Heart left ventricle (tissue), 16 donors: Measurements from ENCODE around the gene PROZ. TPM values are rescaled to one million over a fixed set of nuclear protein-coding genes. Genes with fewer than 3 reads are reported as not detected.

Experiments used
- ATAC-seq, 4 donors: fragments of 200-7000 bp; cut with Tn5 transposase; one replicate each; pipeline ENCODE4 v1.9.1; 2020 to 2022; ENCODE audit warnings: moderate library complexity in 4 of 4, mild to moderate bottlenecking in 3 of 4, moderate number of reproducible peaks in 1 of 4
- DNase-seq, 5 donors: peaks; one replicate each; pipeline ENCODE4 v3.0.0-alpha.2; 2020
- H3K27ac ChIP-seq, 12 donors: fragments of 200-600 bp; sonication (generic) in 4 of 12; one replicate each; pipeline versions ENCODE4 v1.5.0 to v1.8.0; 2016 to 2022; ENCODE audit warnings: mild to moderate bottlenecking in 2 of 12
- H3K27me3 ChIP-seq, 9 donors: fragments of 200-600 bp; sonication (generic) in 2 of 9; one replicate each; pipeline versions ENCODE4 v1.5.1 to v1.8.0; 2016 to 2022; ENCODE audit warnings: mild to moderate bottlenecking in 3 of 9
- H3K36me3 ChIP-seq, 9 donors: fragments of 200-600 bp; sonication (generic) in 2 of 9; one replicate each; pipeline versions ENCODE4 v1.5.0 to v1.8.0; 2018 to 2022; ENCODE audit warnings: mild to moderate bottlenecking in 2 of 9
- H3K4me1 ChIP-seq, 12 donors: fragments of 200-600 bp; sonication (generic) in 4 of 12; one replicate each; pipeline versions ENCODE4 v1.5.0 to v1.8.0; 2016 to 2022; ENCODE audit warnings: mild to moderate bottlenecking in 3 of 12
- H3K4me3 ChIP-seq, 12 donors: fragments of 200-600 bp; sonication (generic) in 4 of 12; one replicate each; pipeline versions ENCODE4 v1.5.0 to v1.8.0; 2017 to 2022; ENCODE audit warnings: mild to moderate bottlenecking in 9 of 12, moderate library complexity in 4 of 12
- H3K9me3 ChIP-seq, 12 donors: fragments of 200-600 bp; sonication (generic) in 4 of 12; one replicate each; pipeline versions ENCODE4 v1.5.0 to v1.8.0; 2016 to 2022; ENCODE audit warnings: mild to moderate bottlenecking in 1 of 12
- POLR2A ChIP-seq, 2 donors: fragments of 450-650 bp; IDR thresholded peaks; one replicate each; pipeline ENCODE4 v1.6.1; 2017; ENCODE audit warnings: antibody characterized with exemption in 2 of 2, mild to moderate bottlenecking in 2 of 2, moderate library complexity in 2 of 2
- WGBS, 4 donors: extraction: QIAGEN DNeasy Blood & Tissue Kit in 2 of 4; methylation state at CpG; one replicate each; pipeline versions ENCODE4 v1.1.5 to v1.1.7; 2013 to 2018; 5-methylcytosine and 5-hydroxymethylcytosine counted together
- intact Hi-C, 10 donors: fragments of 100-400 bp; cut with DNase I; formaldehyde crosslinking; loops; one replicate each; pipeline versions ENCODE4 v1.11.1 to v1.14.2; 2022
- polyA plus RNA-seq, 2 donors: library from polyadenylated mRNA; stranded (reverse); fragments of 200-250 nt; gene quantifications; one replicate each; pipeline ENCODE4 v1.2.3, GENCODE V29; 2013
- total RNA-seq, 9 donors: library from RNA; depleted of rRNA in 2 of 9; stranded (reverse); fragments of >200 nt in 2 of 9; fragmentation: NEBNext Ultra II Directional in 3 of 9; extraction: Animal tissue kit (Norgen Biotek cat#: 25700) in 3 of 9; gene quantifications; one replicate each; pipeline versions ENCODE4 v1.1.0 to v1.2.4, GENCODE V29; 2016 to 2023
- TF ChIP-seq, protein P1 (sequence below), 12 donors: fragments of 200-600 bp; sonication (generic) in 4 of 12; IDR thresholded peaks; one replicate each; pipeline versions ENCODE4 v1.5.0 to v1.8.0; 2018 to 2022; ENCODE audit warnings: antibody characterized with exemption in 12 of 12, mild to moderate bottlenecking in 5 of 12
- donor health status: ischemic (EF 13 %, LVEDD 7.1; RV severe dilation, severe dysfunction).
- donor health status: healthy with polysubstance abuse.
- donor health status: DM: no; HTN: yes; CAD: no.
- donor health status: DM: no; HTN: no; CAD: no.
- donor health status: ischemic (EF 25% LVEDD 6.9; RV normal size, moderate dysfunction).
- donor health status: ischemic (EF 25% LVEDD 5.7; RV mildly dilated, moderate dysfunction).
- donor health status: healthy.
- donor health status: DM: yes; HTN: yes; CAD: no.
- donor health status: ischemic (EF 35%, LVEDD 5.7; RV mildly dilated, moderate dysfunction).
- donor health status: nonischemic (EF 11% LVEDD 7.7; RV severe dilation, severe dysfunction).
- donor health status: DM: yes; HTN: yes; CAD: no.
- donor health status: PGD.
- donor health status: ischemic (EF 29% LVEDD 5.4; RV normal size, mild dysfunction).
- donor health status: nonischemic (EF 23%, LVEDD 6.1; RV moderate dilation, normal function).

Gene PROZ
- total and polyA plus RNA-seq, 11 donors = not detected

DNA sequence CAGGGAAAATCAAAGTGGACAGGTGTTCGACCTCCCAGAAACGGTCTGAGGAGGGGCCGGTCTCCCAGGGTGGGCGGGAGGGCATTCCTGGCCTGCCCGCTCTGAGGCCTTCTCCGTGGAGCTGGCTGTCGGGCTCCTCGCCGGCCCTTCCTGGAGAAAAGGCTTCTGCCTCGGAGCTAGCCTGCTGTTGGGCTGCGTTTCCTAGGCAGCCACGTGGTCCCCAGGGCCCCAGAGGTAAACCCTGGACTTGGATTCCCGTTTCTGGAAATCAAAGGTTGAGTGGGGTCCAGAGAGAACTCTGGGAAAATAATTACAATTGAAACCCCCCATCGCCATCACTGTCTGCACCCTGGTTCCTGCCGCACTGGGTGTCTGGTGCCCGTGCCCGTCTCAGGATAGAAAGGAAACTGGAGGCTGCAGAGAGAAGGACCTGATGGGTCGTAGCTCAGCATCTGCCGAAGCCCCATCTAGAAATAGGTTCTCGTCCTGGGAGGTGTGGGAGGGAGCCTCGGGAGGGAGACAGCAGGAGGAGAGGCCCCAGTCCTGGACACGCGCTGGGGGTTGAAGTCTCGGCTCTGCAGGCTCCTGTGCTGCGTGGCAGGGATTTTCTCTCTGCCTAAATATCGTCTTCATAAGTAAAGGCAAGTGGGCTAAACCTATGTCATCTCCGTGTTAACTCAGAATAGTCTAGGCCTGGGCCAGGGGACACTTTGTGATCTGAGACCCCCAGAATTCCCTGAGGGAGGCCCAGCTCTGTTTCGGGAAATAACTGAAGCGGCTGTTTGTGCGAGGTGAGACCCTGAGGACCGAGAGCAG lies 7.7 kb upstream of the PROZ start:
- Histone ChIP-seq H3K9me3 (no peaks in the 10 kb centered on the region), H3K27me3 (peaks cover 0 to 7% (median 0%) of the 10 kb centered on the region in 9 donors), H3K27ac (no peak overlapping the region), H3K4me1 (peaks cover 3 to 24% (median 14%) of the 10 kb centered on the region in 12 donors), H3K36me3 (no peaks in the 10 kb centered on the region), H3K4me3 (no peak overlapping the region)
- ATAC-seq (no peak), DNase-seq (peak in 1 of 5 donors; percentile 15)
- intact Hi-C loops = loop anchor here in 2 of 10 donors (5.0 to 10.0 kb wide), 2 partner anchors 54 to 57 kb away; partner anchors contain the start of genes CUL4A (in 2 of the 2) and PCID2 (in 2 of the 2)
- no peak for TF ChIP-seq POLR2A (IDR thresholded peaks at IDR 0.05)
- TF ChIP-seq, protein P1, sequence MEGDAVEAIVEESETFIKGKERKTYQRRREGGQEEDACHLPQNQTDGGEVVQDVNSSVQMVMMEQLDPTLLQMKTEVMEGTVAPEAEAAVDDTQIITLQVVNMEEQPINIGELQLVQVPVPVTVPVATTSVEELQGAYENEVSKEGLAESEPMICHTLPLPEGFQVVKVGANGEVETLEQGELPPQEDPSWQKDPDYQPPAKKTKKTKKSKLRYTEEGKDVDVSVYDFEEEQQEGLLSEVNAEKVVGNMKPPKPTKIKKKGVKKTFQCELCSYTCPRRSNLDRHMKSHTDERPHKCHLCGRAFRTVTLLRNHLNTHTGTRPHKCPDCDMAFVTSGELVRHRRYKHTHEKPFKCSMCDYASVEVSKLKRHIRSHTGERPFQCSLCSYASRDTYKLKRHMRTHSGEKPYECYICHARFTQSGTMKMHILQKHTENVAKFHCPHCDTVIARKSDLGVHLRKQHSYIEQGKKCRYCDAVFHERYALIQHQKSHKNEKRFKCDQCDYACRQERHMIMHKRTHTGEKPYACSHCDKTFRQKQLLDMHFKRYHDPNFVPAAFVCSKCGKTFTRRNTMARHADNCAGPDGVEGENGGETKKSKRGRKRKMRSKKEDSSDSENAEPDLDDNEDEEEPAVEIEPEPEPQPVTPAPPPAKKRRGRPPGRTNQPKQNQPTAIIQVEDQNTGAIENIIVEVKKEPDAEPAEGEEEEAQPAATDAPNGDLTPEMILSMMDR (IDR thresholded peaks at IDR 0.05) = no peak
- 88 to 90% (median 89%) methylated on average over 31 of the region's 31 CpGs for WGBS, 4 donors

DNA sequence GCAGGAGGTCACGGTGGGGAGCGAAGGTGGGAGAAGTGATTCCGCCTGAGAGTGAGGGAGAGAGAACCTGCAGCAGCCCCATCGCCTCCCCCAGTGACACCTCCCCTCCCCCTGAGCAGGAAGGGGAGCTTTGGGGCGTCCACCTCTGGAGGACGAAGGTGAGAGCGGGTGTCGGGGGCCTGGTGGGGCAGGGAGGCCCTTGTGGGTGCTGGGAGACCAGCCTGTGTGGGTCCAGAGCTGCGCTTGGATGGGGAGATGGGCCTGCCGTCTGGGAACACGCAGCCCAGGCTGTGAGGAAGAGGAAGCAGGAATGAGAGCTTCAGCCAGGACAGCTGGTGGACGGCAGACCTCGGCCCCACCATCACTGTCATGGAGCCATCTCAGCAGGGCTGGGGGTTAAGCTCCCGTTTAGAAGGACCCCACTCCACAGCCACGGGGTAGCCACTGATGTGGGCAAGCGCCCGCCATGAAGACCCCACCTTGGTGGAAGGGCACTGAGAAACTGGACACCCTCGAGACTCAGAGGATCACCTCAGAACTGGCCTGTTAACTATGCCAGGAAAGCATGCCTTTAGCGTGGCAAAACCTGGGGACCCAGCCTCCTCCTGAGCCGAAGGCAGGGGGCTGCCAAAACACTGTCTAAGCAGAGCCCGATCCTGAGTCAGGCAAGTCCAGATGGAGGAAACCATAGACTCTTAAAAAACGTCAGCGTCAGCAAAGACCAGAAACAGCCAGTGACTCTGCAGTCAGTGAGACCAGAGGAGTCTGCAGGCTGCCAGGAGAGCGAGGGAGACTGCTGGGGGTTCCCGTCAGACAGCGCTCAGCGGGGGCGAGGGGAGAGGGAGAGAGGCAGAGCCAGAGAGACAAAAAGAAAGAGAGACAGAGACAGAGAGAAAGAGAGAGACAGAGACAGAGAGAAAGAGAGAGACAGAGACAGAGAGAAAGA lies 6.4 kb upstream of the PROZ start:
- DNase-seq (peak in 2 of 5 donors; percentile 47 to 48), ATAC-seq (peak; percentile 5 to 33 (median 12))
- WGBS, 4 donors = 56 to 65% (median 60%) methylated on average over 21 to 28 of the region's 28 CpGs
- peak overlapping the region in 10 of 12 donors; percentile 42 to 68 (median 57) for H3K4me3 ChIP-seq
- TF ChIP-seq, protein P1 (IDR thresholded peaks at IDR 0.05) = no peak
- no peak for TF ChIP-seq POLR2A (IDR thresholded peaks at IDR 0.05)
- no peaks in the 10 kb centered on the region for H3K36me3 ChIP-seq
- peaks cover 0 to 7% (median 0%) of the 10 kb centered on the region in 9 donors for H3K27me3 ChIP-seq
- intact Hi-C loops = loop anchor here in 2 of 10 donors (5.0 to 10.0 kb wide), 2 partner anchors 53 to 55 kb away; partner anchors contain the start of genes CUL4A (in 2 of the 2) and PCID2 (in 2 of the 2)
- H3K9me3 ChIP-seq = no peaks in the 10 kb centered on the region
- H3K27ac ChIP-seq = peak overlapping the region in 5 of 12 donors; percentile 85 to 95 (median 89)
- H3K4me1 ChIP-seq = peaks cover 3 to 24% (median 14%) of the 10 kb centered on the region in 12 donors

DNA sequence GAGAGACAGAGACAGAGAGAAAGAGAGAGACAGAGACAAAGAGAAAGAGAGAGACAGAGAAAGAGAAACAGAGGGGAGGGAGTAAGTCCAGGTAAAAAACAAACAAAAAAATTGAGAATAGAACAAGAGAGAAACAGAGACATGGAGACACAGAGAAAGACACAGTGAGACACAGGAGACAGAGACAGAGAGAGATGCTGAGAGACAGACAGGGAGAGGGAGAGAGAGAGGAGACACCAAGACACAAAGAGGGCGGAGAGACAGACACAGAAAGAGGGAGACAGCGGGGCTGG lies 5.8 kb upstream of the PROZ start:
- DNase-seq = no peak
- Histone ChIP-seq H3K4me3 (peak overlapping the region; percentile 31 to 68 (median 53)), H3K36me3 (no peaks in the 10 kb centered on the region), H3K27ac (peak overlapping the region; percentile 58 to 95 (median 88)), H3K27me3 (peaks cover 0 to 7% (median 0%) of the 10 kb centered on the region in 9 donors), H3K4me1 (peaks cover 3 to 24% (median 14%) of the 10 kb centered on the region in 12 donors), H3K9me3 (no peaks in the 10 kb centered on the region)
- TF ChIP-seq POLR2A (IDR thresholded peaks at IDR 0.05) = no peak
- TF ChIP-seq, protein P1 (IDR thresholded peaks at IDR 0.05) = no peak
- ATAC-seq = no peak
- intact Hi-C loops = loop anchor here in 2 of 10 donors (5.0 to 10.0 kb wide), 2 partner anchors 52 to 55 kb away; partner anchors contain the start of genes CUL4A (in 2 of the 2) and PCID2 (in 2 of the 2)
- WGBS, 4 donors = 18 to 55% (median 39%) methylated on average over 2 of the region's 2 CpGs
